ENCODE measurements around the gene SHB.

SHB gene

DNA sequence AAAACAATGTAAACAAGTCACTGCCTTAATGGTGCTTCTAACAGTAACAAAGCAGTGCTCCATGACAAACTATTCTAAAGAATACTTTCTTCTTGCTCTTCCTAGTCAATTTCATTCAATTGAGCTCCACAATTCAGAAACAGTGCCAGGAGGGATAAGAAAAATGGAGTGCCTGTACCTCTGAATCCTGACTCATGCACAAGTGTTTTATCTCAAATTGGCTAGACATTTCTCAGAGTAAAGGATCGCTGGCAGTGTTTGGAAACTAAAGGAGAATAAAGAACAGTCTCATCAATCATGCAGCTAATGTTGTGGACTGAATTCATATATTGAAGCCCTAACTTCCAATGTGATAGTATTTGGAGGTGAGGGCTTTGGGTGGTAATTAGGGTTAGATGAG lies 192.7 kb downstream of the SHB start:
- DNase-seq: no peak

DNA sequence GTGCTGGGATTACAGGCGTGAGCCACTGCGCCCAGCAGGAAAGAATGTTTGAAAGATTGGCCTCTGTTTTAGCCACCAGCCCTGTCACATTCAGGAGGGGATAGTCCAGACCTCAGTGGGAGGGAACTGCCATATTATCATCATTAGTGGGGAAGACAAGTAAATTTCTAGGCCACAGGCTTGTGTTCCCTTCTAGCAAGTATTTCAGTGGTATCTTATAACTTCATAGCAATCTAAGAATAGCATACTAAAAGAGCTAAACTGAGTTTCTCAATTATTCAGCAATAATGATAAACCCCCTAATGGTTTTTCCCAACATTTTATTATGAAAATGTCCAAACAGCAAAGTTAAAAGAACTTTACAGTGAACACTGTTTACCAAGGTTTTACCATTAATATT lies 195.1 kb downstream of the SHB start:
- DNase-seq: no peak

DNA sequence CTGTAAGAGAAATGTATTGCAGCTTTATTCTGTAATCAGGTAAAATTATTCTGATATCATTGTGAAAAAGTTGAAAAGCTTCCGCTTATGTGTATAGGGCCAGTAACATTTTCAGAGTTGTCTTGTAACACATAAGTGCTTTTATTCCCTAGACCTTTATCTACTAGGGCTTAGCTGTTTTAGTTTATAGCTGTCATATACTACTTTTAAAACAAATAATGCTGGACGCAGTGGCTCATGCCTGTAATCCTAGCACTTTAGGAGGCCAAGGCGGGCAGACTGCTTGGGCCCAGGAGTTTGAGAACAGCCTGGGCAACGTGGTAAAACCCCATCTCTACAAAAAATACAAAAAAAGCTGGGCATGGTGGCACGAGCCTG lies 198.2 kb downstream of the SHB start:
- DNase-seq: no peak

DNA sequence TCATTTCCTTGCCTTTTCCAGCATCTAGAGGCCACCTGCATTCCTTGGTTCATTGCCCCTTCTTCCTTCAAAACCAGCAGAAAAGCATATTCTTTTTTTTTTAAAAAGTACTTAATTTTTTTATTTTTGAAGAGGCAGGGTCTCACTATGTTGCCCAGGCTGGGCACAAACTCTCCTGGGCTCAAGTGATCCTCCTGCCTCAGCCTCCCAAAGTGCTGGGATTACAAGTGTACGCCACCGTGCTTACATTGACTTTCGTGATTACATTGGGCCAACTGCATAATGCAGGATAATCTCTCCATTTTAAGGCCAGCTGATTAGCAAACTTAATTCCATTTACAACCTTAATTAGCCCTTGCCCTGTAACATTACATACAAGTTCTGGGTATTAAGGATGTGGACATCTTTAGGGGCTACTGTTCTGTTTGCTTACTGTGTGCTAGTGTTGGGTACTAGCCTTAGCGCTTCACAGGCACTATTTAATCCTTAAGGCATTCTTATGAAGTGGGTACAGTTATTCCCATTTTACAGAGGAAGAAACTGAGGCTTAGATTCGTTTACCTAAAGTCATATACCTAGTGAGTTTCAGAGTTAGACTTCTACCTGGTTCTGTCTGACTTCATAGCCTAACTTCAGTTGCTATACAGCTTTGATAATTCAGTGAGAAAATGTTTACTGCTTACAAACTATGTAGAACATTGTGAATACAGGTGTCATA lies 198.8 kb downstream of the SHB start:
- DNase-seq: no peak
